GM12878 (cell line): Measurements from ENCODE around the gene KCTD2. TPM values are rescaled to one million over a fixed set of nuclear protein-coding genes. Genes with fewer than 3 reads are reported as not detected.

Experiments used
- CHD2 ChIP-seq: IDR thresholded peaks from 2 replicates; pipeline ENCODE4 v1.6.1; 2011; ENCODE audit warnings: low read depth, low read length, improper control_type of control experiment, borderline replicate concordance
- EGR1 ChIP-seq, 2 experiments: IDR thresholded peaks; 1 replicate in 1 of 2; 2 replicates in 1 of 2; pipeline ENCODE4 v1.6.1; 2011 to 2012; ENCODE audit warnings: low read depth in 2 of 2, low read length in 2 of 2, borderline replicate concordance in 1 of 2, mild to moderate bottlenecking in 1 of 2, moderate library complexity in 1 of 2
- FOXM1 ChIP-seq: IDR thresholded peaks from 2 replicates; pipeline ENCODE4 v1.6.1; 2012; ENCODE audit warnings: low read depth, mild to moderate bottlenecking, inconsistent platforms, low read length, moderate library complexity
- GATAD2B ChIP-seq: fragments of 450-650 bp; conservative IDR thresholded peaks from 2 replicates; pipeline ENCODE4 v1.6.1; 2017; ENCODE audit warnings: low read depth, mild to moderate bottlenecking, moderate library complexity
- KLF5 ChIP-seq: fragments of 450-650 bp; IDR thresholded peaks from 2 replicates; pipeline ENCODE4 v1.6.1; 2014; ENCODE audit warnings: mild to moderate bottlenecking; ENCODE audit not compliant: partially characterized antibody
- SMARCA5 ChIP-seq: fragments of 450-650 bp; IDR thresholded peaks from 2 replicates; pipeline ENCODE4 v1.6.1; 2017; ENCODE audit warnings: mild to moderate bottlenecking
- SREBF1 ChIP-seq: IDR thresholded peaks from 2 replicates; pipeline ENCODE4 v1.6.1; 2012; ENCODE audit warnings: mild to moderate bottlenecking, low read length
- SUPT20H ChIP-seq: IDR thresholded peaks from 2 replicates; pipeline ENCODE4 v1.6.1; 2011; ENCODE audit warnings: low read depth, mild to moderate bottlenecking, low read length, moderate library complexity, borderline replicate concordance; ENCODE audit not compliant: control insufficient read depth
- WRNIP1 ChIP-seq: IDR thresholded peaks from 2 replicates; pipeline ENCODE4 v1.6.1; 2011; ENCODE audit warnings: low read depth, low read length, improper control_type of control experiment, borderline replicate concordance
- polyA plus RNA-seq, 11 experiments: library from polyadenylated mRNA; depleted of rRNA in 4 of 11; unstranded in 6 of 11; stranded (reverse) in 5 of 11; fragments of >200 nt; fragmentation: Nextera tagmentation in 4 of 11; fragmentation: Illumina TruSeq in 1 of 11; extraction: Ambion mirVana in 4 of 11; extraction: Trizol in 1 of 11; gene quantifications; 1 replicate in 1 of 11; 2 replicates in 10 of 11; pipeline versions ENCODE4 v1.2.1 to v1.2.3, GENCODE V29; 2011 to 2016; ENCODE audit warnings: inconsistent platforms in 2 of 11, missing spikeins in 2 of 11, low read depth in 1 of 11
- total RNA-seq, 4 experiments: library from RNA; depleted of rRNA in 3 of 4; stranded (reverse); fragments of >200 nt in 3 of 4; fragmentation: Illumina TruSeq in 1 of 4; extraction: Trizol in 1 of 4; gene quantifications; 2 replicates each; pipeline versions ENCODE4 v1.2.1 to v1.2.3, GENCODE V29; 2013 to 2021
- TF ChIP-seq, protein P1 (sequence below): fragments of 450-650 bp; formaldehyde crosslinking; IDR thresholded peaks from 2 replicates; pipeline ENCODE4 v1.4.0; 2020; ENCODE audit warnings: mild to moderate bottlenecking, moderate library complexity
- TF ChIP-seq, protein P2 (sequence below): fragments of 450-650 bp; IDR thresholded peaks from 2 replicates; pipeline ENCODE4 v1.6.1; 2014; ENCODE audit warnings: mild to moderate bottlenecking
- TF ChIP-seq, protein P3 (sequence below): IDR thresholded peaks from 2 replicates; pipeline ENCODE4 v1.6.1; 2011; ENCODE audit warnings: low read depth, low read length, improper control_type of control experiment, borderline replicate concordance
- TF ChIP-seq, protein P4 (sequence below): fragments of 450-650 bp; IDR thresholded peaks from 2 replicates; pipeline ENCODE4 v1.6.1; 2018; ENCODE audit warnings: borderline replicate concordance, mild to moderate bottlenecking; ENCODE audit not compliant: partially characterized antibody
- TF ChIP-seq, protein P5 (sequence below): fragments of 450-650 bp; IDR thresholded peaks from 2 replicates; pipeline ENCODE4 v1.6.1; 2016; ENCODE audit warnings: mild to moderate bottlenecking
- TF ChIP-seq, protein P6 (sequence below): IDR thresholded peaks from 2 replicates; pipeline ENCODE4 v1.6.1; 2012; ENCODE audit warnings: low read depth, low read length, improper control_type of control experiment
- TF ChIP-seq, protein P7 (sequence below): fragments of 150-350 bp; IDR thresholded peaks from 2 replicates; pipeline ENCODE4 v1.6.1; 2014; ENCODE audit warnings: mild to moderate bottlenecking, low read depth, low read length

The KCTD2 gene
- total and polyA plus RNA-seq, 10 of the 15 experiments (the other 5 are each of a cell fraction or from before 2014, with no cell fraction given) = 1.5 to 27.5 (median 13.7) TPM

DNA sequence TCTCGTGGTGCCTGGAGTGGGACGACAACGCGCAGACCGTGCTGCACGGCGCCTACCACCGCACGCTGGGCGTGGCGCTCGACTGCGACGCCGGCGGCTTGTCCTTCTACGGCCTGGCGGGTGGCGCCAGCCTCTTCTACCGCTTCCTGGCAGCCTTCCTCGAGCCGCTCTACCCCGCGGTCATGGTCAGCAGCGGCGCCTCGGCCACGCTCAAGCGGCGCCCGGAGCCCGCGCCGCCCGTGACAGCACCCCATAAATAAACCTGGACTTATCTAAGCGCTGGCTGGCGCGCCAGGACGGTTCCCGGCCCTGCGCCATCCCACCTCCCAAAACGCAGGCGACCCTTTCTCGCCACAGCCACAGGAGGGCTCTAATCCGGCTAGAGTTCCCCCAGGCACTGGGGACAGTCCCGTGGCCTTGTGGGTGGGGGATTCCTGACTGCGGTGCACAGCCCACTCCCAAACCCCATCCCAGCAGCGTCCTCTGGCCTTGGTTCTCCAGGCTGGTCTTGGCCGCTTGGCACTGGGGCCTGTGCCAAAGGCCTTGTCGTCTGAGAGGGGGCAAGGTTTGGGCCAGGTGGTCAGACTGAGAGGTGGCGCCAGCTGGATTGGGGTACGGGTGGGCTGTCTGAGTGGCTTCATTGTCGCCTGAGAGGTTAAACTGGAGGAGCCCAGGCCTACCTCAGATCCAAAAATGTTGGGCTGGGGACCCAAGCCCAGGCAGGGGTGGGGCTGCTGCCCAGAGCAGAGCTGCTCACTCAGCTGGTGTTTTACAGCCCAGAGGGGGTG lies 30.7 kb downstream of the KCTD2 start (continued):
- TF ChIP-seq, protein P1, sequence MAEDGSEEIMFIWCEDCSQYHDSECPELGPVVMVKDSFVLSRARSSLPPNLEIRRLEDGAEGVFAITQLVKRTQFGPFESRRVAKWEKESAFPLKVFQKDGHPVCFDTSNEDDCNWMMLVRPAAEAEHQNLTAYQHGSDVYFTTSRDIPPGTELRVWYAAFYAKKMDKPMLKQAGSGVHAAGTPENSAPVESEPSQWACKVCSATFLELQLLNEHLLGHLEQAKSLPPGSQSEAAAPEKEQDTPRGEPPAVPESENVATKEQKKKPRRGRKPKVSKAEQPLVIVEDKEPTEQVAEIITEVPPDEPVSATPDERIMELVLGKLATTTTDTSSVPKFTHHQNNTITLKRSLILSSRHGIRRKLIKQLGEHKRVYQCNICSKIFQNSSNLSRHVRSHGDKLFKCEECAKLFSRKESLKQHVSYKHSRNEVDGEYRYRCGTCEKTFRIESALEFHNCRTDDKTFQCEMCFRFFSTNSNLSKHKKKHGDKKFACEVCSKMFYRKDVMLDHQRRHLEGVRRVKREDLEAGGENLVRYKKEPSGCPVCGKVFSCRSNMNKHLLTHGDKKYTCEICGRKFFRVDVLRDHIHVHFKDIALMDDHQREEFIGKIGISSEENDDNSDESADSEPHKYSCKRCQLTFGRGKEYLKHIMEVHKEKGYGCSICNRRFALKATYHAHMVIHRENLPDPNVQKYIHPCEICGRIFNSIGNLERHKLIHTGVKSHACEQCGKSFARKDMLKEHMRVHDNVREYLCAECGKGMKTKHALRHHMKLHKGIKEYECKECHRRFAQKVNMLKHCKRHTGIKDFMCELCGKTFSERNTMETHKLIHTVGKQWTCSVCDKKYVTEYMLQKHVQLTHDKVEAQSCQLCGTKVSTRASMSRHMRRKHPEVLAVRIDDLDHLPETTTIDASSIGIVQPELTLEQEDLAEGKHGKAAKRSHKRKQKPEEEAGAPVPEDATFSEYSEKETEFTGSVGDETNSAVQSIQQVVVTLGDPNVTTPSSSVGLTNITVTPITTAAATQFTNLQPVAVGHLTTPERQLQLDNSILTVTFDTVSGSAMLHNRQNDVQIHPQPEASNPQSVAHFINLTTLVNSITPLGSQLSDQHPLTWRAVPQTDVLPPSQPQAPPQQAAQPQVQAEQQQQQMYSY = no peak
- TF ChIP-seq, protein P2, sequence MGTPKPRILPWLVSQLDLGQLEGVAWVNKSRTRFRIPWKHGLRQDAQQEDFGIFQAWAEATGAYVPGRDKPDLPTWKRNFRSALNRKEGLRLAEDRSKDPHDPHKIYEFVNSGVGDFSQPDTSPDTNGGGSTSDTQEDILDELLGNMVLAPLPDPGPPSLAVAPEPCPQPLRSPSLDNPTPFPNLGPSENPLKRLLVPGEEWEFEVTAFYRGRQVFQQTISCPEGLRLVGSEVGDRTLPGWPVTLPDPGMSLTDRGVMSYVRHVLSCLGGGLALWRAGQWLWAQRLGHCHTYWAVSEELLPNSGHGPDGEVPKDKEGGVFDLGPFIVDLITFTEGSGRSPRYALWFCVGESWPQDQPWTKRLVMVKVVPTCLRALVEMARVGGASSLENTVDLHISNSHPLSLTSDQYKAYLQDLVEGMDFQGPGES = no peak
- TF ChIP-seq, protein P3, sequence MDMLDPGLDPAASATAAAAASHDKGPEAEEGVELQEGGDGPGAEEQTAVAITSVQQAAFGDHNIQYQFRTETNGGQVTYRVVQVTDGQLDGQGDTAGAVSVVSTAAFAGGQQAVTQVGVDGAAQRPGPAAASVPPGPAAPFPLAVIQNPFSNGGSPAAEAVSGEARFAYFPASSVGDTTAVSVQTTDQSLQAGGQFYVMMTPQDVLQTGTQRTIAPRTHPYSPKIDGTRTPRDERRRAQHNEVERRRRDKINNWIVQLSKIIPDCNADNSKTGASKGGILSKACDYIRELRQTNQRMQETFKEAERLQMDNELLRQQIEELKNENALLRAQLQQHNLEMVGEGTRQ = no peak
- TF ChIP-seq, protein P4, sequence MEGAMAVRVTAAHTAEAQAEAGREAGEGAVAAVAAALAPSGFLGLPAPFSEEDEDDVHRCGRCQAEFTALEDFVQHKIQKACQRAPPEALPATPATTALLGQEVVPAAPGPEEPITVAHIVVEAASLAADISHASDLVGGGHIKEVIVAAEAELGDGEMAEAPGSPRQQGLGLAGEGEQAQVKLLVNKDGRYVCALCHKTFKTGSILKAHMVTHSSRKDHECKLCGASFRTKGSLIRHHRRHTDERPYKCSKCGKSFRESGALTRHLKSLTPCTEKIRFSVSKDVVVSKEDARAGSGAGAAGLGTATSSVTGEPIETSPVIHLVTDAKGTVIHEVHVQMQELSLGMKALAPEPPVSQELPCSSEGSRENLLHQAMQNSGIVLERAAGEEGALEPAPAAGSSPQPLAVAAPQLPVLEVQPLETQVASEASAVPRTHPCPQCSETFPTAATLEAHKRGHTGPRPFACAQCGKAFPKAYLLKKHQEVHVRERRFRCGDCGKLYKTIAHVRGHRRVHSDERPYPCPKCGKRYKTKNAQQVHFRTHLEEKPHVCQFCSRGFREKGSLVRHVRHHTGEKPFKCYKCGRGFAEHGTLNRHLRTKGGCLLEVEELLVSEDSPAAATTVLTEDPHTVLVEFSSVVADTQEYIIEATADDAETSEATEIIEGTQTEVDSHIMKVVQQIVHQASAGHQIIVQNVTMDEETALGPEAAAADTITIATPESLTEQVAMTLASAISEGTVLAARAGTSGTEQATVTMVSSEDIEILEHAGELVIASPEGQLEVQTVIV = no peak
- TF ChIP-seq, protein P5, sequence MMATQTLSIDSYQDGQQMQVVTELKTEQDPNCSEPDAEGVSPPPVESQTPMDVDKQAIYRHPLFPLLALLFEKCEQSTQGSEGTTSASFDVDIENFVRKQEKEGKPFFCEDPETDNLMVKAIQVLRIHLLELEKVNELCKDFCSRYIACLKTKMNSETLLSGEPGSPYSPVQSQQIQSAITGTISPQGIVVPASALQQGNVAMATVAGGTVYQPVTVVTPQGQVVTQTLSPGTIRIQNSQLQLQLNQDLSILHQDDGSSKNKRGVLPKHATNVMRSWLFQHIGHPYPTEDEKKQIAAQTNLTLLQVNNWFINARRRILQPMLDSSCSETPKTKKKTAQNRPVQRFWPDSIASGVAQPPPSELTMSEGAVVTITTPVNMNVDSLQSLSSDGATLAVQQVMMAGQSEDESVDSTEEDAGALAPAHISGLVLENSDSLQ = no peak
- TF ChIP-seq KLF5 (no peak), SUPT20H (no peak), SMARCA5 (peak; percentile 57; the same call in 1 of the 2 replicates), GATAD2B (peak; percentile 66; the same call in 1 of the 2 replicates), FOXM1 (no peak), CHD2 (no peak), EGR1 (IDR thresholded peaks at IDR 0.05; ENCODE audit: borderline replicate concordance in 1 of 2, low read depth in 2 of 2, low read length in 2 of 2) (peak in 1 of 2 experiments; percentile 83; a peak in 2 of 3 replicates), SREBF1 (no peak), WRNIP1 (no peak)
- TF ChIP-seq, protein P6, sequence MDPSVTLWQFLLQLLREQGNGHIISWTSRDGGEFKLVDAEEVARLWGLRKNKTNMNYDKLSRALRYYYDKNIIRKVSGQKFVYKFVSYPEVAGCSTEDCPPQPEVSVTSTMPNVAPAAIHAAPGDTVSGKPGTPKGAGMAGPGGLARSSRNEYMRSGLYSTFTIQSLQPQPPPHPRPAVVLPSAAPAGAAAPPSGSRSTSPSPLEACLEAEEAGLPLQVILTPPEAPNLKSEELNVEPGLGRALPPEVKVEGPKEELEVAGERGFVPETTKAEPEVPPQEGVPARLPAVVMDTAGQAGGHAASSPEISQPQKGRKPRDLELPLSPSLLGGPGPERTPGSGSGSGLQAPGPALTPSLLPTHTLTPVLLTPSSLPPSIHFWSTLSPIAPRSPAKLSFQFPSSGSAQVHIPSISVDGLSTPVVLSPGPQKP = no peak
- TF ChIP-seq, protein P7, sequence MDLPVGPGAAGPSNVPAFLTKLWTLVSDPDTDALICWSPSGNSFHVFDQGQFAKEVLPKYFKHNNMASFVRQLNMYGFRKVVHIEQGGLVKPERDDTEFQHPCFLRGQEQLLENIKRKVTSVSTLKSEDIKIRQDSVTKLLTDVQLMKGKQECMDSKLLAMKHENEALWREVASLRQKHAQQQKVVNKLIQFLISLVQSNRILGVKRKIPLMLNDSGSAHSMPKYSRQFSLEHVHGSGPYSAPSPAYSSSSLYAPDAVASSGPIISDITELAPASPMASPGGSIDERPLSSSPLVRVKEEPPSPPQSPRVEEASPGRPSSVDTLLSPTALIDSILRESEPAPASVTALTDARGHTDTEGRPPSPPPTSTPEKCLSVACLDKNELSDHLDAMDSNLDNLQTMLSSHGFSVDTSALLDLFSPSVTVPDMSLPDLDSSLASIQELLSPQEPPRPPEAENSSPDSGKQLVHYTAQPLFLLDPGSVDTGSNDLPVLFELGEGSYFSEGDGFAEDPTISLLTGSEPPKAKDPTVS = no peak
